SK-N-SH treated with all-trans-retinoic acid at 6 μM for 48 hours (cell line): Measurements from ENCODE around the gene RSRP1.
"Not testable (repeated sequence)": the region's sequence is repeated elsewhere in the genome, so short reads cannot be mapped to it uniquely, and the experiment has no call there.

Source experiments
- ATAC-seq: fragments of 200-7000 bp; cut with Tn5 transposase; 3 replicates; pipeline ENCODE4 v1.9.1; 2020; ENCODE audit warnings: mild to moderate bottlenecking, moderate library complexity
- GLIS3 ChIP-seq: fragments of 250-450 bp; sonication (Bioruptor Pico); IDR thresholded peaks from 2 replicates; pipeline ENCODE4 v1.5.0; 2020; ENCODE audit warnings: mild to moderate bottlenecking, moderate library complexity
- SNAI2 ChIP-seq: fragments of 250-450 bp; sonication (Bioruptor Pico); IDR thresholded peaks from 2 replicates; pipeline ENCODE4 v1.5.0; 2020; ENCODE audit warnings: mild to moderate bottlenecking, moderate library complexity
- TCF4 ChIP-seq: fragments of 250-450 bp; sonication (Bioruptor Pico); IDR thresholded peaks from 2 replicates; pipeline ENCODE4 v1.8.0; 2021; ENCODE audit warnings: mild to moderate bottlenecking, moderate library complexity, borderline replicate concordance
- TOX ChIP-seq: fragments of 250-450 bp; sonication (Bioruptor Pico); IDR thresholded peaks from 2 replicates; pipeline ENCODE4 v1.8.0; 2021; ENCODE audit warnings: mild to moderate bottlenecking, moderate library complexity, borderline replicate concordance
- ZC3H10 ChIP-seq: fragments of 250-450 bp; sonication (Bioruptor Pico); IDR thresholded peaks from 2 replicates; pipeline ENCODE4 v1.5.1; 2021; ENCODE audit warnings: mild to moderate bottlenecking, moderate library complexity
- TF ChIP-seq, protein P1 (sequence below): fragments of 250-450 bp; sonication (Bioruptor Pico); IDR thresholded peaks from 2 replicates; pipeline ENCODE4 v1.5.1; 2021; ENCODE audit warnings: mild to moderate bottlenecking, moderate library complexity

The RSRP1 gene

GRCh38 chr1:25247024-25247828 is at the start of gene RSRP1:
RSRP1 (minus strand) TSS chr1:25247454; CDS start chr1:25246963, 491 bp downstream.
- TF ChIP-seq TCF4 (CRISPR knock-in tag) (no peak), GLIS3 (CRISPR knock-in tag) (peak; percentile 86), ZC3H10 (CRISPR knock-in tag) (no peak), TOX (CRISPR knock-in tag) (0 out of 2 replicates have a peak, but pooled peaks have one; percentile 15), SNAI2 (CRISPR knock-in tag) (no peak)
- TF ChIP-seq, protein P1, sequence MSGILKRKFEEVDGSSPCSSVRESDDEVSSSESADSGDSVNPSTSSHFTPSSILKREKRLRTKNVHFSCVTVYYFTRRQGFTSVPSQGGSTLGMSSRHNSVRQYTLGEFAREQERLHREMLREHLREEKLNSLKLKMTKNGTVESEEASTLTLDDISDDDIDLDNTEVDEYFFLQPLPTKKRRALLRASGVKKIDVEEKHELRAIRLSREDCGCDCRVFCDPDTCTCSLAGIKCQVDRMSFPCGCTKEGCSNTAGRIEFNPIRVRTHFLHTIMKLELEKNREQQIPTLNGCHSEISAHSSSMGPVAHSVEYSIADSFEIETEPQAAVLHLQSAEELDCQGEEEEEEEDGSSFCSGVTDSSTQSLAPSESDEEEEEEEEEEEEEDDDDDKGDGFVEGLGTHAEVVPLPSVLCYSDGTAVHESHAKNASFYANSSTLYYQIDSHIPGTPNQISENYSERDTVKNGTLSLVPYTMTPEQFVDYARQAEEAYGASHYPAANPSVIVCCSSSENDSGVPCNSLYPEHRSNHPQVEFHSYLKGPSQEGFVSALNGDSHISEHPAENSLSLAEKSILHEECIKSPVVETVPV (CRISPR knock-in tag) = 0 out of 2 replicates have a peak, but pooled peaks have one; percentile 32
- peak; percentile 87 for ATAC-seq

- not testable (repeated sequence) for ATAC-seq
These were observed 49.2 kb upstream of the RSRP1 start for GRCh38 chr1:25296501-25296900.

GRCh38 chr1:25294889-25295826 is 47.9 kb upstream of the RSRP1 start:
- ATAC-seq = not testable (repeated sequence)

- ATAC-seq = not testable (repeated sequence)
These were observed 46.2 kb upstream of the RSRP1 start for GRCh38 chr1:25293426-25293825.

DNA sequence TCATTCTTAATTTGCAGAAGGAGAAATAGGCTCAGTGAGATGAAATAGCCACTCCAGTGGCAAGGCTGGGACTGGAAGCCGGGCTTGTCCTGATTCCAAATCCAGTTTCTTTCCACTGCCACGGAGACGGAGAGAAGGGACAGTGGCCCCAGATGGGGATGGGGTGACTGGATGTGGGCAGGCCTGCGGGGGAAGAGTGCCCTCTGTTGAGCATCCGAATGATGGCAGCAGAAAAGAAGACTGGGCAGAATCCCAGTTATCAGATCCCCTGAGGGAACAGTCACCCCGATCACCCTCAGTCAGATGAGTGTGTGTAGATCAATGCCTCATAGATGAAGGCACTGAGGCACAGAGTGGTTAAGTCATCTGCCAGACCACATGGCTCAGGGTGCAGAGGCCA is 42.8 kb upstream of the RSRP1 start:
- peak; percentile 79 for ATAC-seq

DNA sequence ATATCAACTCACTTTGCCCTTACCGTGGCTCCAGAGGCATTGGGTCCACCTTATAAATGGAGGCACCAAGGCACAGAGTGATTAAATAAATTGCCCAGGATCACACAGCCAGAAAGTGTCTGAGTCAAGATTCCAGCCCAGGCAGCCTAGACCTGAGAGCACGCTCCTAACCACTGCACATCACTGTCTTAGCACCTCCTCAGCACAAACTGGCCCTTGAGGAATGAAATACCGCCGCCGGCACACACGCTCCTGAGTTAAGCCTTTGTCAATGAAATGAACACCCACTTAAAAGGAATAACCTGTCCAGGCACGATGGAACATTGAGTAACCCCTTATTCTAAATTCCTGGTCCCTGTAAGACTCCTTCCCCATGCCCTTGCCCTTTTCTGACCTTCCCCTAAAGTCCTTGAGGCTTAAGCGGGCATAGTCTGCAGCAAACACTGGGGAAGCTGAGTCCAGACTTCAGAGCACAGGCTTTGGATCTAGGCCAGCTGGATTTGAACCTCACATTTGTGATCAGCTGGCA is 41.4 kb upstream of the RSRP1 start:
- not testable (repeated sequence) for ATAC-seq

- ATAC-seq = peak; percentile 25; the same call in 1 of the 3 replicates
These were observed 39.9 kb upstream of the RSRP1 start for GRCh38 chr1:25287164-25287563.

DNA sequence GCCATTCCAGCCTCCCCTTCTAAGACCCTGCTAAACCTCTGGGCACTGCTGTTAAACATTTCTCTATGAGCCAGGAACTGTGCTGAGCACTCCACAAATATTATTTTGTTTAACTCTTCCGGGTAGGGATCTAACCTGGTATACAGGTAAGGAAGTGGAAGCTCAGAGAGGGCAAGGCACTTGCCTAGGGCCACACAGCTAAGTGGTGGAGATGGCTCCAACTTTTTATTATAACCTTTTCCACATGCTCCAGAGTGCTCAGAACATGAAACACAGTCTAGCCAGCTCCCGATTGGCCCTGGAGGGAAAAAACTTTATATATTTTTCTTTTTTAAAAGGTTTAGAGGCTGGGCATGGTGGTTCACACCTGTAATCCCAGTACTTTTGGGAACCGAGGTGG is 38.6 kb upstream of the RSRP1 start:
- not testable (repeated sequence) for ATAC-seq

- not testable (repeated sequence) for ATAC-seq
These were observed 32.4 kb upstream of the RSRP1 start for GRCh38 chr1:25279693-25280111.

GRCh38 chr1:25278790-25279189 is 31.5 kb upstream of the RSRP1 start:
- not testable (repeated sequence) for ATAC-seq

GRCh38 chr1:25278358-25278757 is 31.1 kb upstream of the RSRP1 start:
- not testable (repeated sequence) for ATAC-seq

DNA sequence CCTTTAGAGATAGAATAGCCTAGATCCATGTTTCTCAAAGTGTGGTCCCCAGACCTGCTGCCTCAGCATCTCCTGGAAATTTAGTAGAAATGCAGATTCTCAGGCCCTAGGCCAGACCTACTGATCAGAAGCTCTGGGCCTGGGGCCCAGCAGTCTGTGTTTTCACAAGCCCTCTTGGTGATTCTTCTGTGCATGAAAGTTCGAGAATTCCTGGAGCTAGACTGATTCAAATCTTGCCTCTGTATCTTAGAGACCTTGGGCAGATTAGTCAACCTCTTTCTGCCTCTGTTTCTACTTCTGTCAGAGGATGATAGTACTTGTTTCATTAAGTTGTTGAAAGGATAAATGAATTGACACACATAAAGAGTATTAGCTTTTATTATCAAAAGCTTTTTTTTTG is 30.0 kb upstream of the RSRP1 start:
- ATAC-seq = not testable (repeated sequence)

DNA sequence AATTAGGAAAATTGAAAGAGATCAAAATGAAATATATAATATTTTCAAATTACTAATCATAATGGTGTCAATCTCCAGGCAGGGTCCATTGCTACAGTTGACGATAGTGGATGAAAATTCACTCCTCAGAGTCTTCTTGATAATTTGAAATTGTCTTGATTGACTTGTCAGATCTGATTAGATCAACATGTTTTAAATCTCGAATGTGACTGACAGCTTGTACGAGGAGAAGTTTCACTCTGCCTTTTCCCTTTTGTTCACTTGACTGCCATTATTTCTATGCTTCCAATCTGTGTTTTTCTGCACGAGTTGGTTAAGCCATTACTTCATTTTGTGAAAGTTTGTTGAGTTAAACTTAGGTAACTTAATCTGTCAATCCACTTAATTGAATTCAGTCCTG is 28.4 kb upstream of the RSRP1 start:
- not testable (repeated sequence) for ATAC-seq

GRCh38 chr1:25272238-25272637 is 25.0 kb upstream of the RSRP1 start, which contains the start of gene RHD:
RHD (plus strand) TSS chr1:25272509; CDS start chr1:25272548, 39 bp downstream.
- not testable (repeated sequence) for ATAC-seq

- not testable (repeated sequence) for ATAC-seq
These were observed 21.0 kb upstream of the RSRP1 start for GRCh38 chr1:25268143-25268760.

DNA sequence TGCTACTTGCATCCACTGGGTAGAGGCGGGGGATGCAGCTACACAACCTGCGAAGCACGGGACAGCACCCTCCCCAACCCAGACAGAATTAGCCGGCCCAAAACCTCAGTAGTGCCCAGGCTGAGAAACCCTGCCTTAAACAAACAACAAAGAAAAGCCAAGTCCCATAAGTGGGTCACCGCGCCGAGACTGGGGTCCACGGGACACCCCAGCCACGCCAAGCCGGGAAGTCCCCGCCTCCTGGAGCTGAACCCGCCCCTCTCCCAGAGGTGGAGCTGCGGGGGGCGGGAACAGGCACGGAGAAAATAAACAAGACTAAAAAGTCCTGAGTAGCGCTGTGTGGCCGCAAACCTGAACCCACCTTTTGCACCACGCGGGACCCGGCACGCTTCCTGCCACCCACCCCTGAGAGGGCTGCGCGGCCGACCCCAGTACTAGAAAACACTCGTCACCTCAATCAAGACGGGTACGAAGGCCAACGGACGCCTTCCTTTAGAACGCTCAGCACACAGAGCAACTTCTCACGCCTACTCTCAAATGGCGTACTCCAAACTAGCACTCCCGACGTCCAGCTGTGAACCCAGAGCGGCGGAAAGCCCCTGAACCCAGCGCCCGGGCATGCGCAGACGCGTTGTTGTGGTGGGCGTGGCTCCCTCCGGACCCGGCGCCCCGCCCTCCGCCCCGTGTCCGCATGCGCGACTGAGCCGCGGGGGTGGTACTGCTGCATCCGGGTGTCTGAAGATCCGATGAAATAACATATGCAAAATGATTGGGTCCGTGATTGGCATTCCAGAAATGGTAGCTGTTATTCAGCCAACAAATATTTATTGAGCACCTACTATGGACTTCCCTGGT is 20.3 kb upstream of the RSRP1 start:
- ATAC-seq = peak; percentile 91

DNA sequence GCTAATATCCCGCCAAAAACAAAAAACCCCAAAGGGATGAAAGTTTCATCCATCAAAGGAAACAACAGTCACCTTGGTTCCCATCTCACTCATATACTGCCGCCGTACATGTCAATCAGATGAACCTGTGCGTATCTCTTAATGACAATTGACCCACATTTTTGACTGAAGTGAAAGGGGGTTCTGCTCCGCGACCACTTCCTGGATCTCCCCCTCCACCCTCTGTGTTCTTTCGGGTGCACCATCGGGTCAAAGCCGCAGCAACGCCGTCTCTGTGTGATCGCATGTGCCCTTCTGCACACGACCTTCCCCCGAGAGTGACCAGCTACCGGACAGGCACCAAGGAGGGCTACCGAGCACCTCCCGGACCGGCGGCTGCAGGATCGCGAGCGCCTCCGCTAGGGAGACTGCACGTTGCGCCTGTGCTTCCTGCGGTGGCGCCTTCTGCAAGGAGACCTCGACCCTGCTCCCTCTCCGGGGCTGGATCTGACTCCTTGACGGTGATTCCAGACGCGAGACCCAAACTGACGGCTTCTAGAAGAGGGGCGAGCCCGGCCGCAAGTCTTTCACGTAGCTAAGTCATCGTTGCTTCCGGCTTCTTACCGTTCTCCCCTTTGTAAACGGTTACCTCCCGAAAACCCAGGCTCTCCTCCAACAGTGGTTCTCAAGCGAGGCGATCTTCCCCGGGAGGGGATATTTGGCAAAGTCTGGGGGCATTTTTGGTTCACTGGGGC is 19.5 kb upstream of the RSRP1 start:
- peak; percentile 87 for ATAC-seq
